H9 (cell line): Measurements from ENCODE around the gene UBIAD1. TPM values are rescaled to one million over a fixed set of nuclear protein-coding genes. Genes with fewer than 3 reads are reported as not detected.

Source experiments
- DNase-seq: peaks from one replicate; pipeline ENCODE4 v3.0.0-alpha.2; 2017
- H2AFZ ChIP-seq: one replicate; pipeline ENCODE4 v1.6.1; 2013; ENCODE audit warnings: mild to moderate bottlenecking, low read length, control low read depth, moderate library complexity
- H2AK5ac ChIP-seq: 2 replicates; pipeline ENCODE4 v1.6.1; 2013; ENCODE audit warnings: low read length, control low read depth, mixed read lengths; ENCODE audit not compliant: insufficient read length
- H2BK120ac ChIP-seq: one replicate; pipeline ENCODE4 v1.6.1; 2013; ENCODE audit warnings: low read depth, mild to moderate bottlenecking, low read length, control low read depth, inconsistent platforms; ENCODE audit not compliant: poor library complexity, severe bottlenecking
- H2BK12ac ChIP-seq: 2 replicates; pipeline ENCODE4 v1.6.1; 2013; ENCODE audit warnings: low read length, control low read depth, mixed read lengths, low read depth; ENCODE audit not compliant: insufficient read length
- H2BK15ac ChIP-seq: 2 replicates; pipeline ENCODE4 v1.6.1; 2013; ENCODE audit warnings: low read depth, low read length, control low read depth
- H2BK20ac ChIP-seq: one replicate; pipeline ENCODE4 v1.6.1; 2013; ENCODE audit warnings: low read depth, mild to moderate bottlenecking, low read length, control low read depth, inconsistent platforms; ENCODE audit not compliant: poor library complexity, severe bottlenecking
- H2BK5ac ChIP-seq: 2 replicates; pipeline ENCODE4 v1.6.1; 2013; ENCODE audit warnings: low read length, control low read depth, mixed read lengths; ENCODE audit not compliant: insufficient read length
- H3K14ac ChIP-seq: 2 replicates; pipeline ENCODE4 v1.6.1; 2013; ENCODE audit warnings: low read length, control low read depth; ENCODE audit not compliant: insufficient read depth
- H3K18ac ChIP-seq: 2 replicates; pipeline ENCODE4 v1.6.1; 2013; ENCODE audit warnings: low read depth, mild to moderate bottlenecking, mixed read lengths, low read length, control low read depth; ENCODE audit not compliant: insufficient read length
- H3K23ac ChIP-seq: 2 replicates; pipeline ENCODE4 v1.6.1; 2013; ENCODE audit warnings: low read length, control low read depth, mixed read lengths, low read depth; ENCODE audit not compliant: insufficient read length
- H3K23me2 ChIP-seq: 2 replicates; pipeline ENCODE4 v1.6.1; 2013; ENCODE audit warnings: low read depth, mild to moderate bottlenecking, mixed read lengths, low read length, control low read depth; ENCODE audit not compliant: insufficient read length, poor library complexity, severe bottlenecking
- H3K27ac ChIP-seq: 2 replicates; pipeline ENCODE4 v1.5.1; 2013; ENCODE audit warnings: low read length, control low read depth, mixed read lengths, low read depth; ENCODE audit not compliant: insufficient read length
- H3K27me3 ChIP-seq: 2 replicates; pipeline ENCODE4 v1.6.1; 2013; ENCODE audit warnings: low read length, control low read depth, inconsistent platforms; ENCODE audit not compliant: insufficient read depth
- H3K4ac ChIP-seq: 2 replicates; pipeline ENCODE4 v1.6.1; 2013; ENCODE audit warnings: low read depth, mild to moderate bottlenecking, control low read depth, inconsistent platforms, low read length, moderate library complexity
- H3K4me1 ChIP-seq: 2 replicates; pipeline ENCODE4 v1.6.1; 2013; ENCODE audit warnings: low read length, control low read depth, inconsistent platforms; ENCODE audit not compliant: insufficient read depth
- H3K4me2 ChIP-seq: 2 replicates; pipeline ENCODE4 v1.6.1; 2013; ENCODE audit warnings: low read length, control low read depth, mixed read lengths; ENCODE audit not compliant: insufficient read length, insufficient read depth
- H3K56ac ChIP-seq: 2 replicates; pipeline ENCODE4 v1.6.1; 2013; ENCODE audit warnings: low read depth, mild to moderate bottlenecking, mixed read lengths, low read length, control low read depth; ENCODE audit not compliant: insufficient read length
- H3K79me1 ChIP-seq: 2 replicates; pipeline ENCODE4 v1.6.1; 2013; ENCODE audit warnings: low read depth, mild to moderate bottlenecking, moderate library complexity, low read length, control low read depth, inconsistent platforms; ENCODE audit not compliant: insufficient read depth, poor library complexity, severe bottlenecking
- H3K79me2 ChIP-seq: 2 replicates; pipeline ENCODE4 v1.6.1; 2013; ENCODE audit warnings: low read length, control low read depth, inconsistent platforms; ENCODE audit not compliant: insufficient read depth
- H3K9ac ChIP-seq: 2 replicates; pipeline ENCODE4 v1.6.1; 2013; ENCODE audit warnings: low read length, control low read depth, mixed read lengths; ENCODE audit not compliant: insufficient read length; ENCODE audit errors: extremely low read depth
- H3K9me3 ChIP-seq: one replicate; pipeline ENCODE4 v1.6.1; 2013; ENCODE audit warnings: low read depth, low read length, inconsistent platforms; ENCODE audit not compliant: control insufficient read depth
- H3T11ph ChIP-seq: one replicate; pipeline ENCODE4 v1.6.1; 2013; ENCODE audit warnings: mild to moderate bottlenecking, low read length, control low read depth, inconsistent platforms
- H4K20me1 ChIP-seq: one replicate; pipeline ENCODE4 v1.6.1; 2013; ENCODE audit not compliant: control insufficient read depth, insufficient read length, insufficient read depth
- H4K5ac ChIP-seq: 2 replicates; pipeline ENCODE4 v1.6.1; 2013; ENCODE audit warnings: low read depth, mild to moderate bottlenecking, mixed read lengths, low read length, control low read depth; ENCODE audit not compliant: insufficient read length
- H4K8ac ChIP-seq: replicated peaks from 2 replicates; pipeline ENCODE4 v1.6.1; 2013; ENCODE audit warnings: low read length, control low read depth, mixed read lengths, low read depth; ENCODE audit not compliant: insufficient read length
- H4K91ac ChIP-seq: 2 replicates; pipeline ENCODE4 v1.6.1; 2013; ENCODE audit warnings: low read depth, mild to moderate bottlenecking, moderate library complexity, mixed read lengths, low read length, control low read depth; ENCODE audit not compliant: insufficient read length
- H3K27ac Mint-ChIP-seq, 3 experiments: 2 replicates in 2 of 3; 3 replicates in 1 of 3; pipeline ENCODE4 v1.8.0; 2020 to 2021; ENCODE audit warnings: mixed read lengths in 3 of 3, mild to moderate bottlenecking in 1 of 3, moderate library complexity in 1 of 3
- H3K27me3 Mint-ChIP-seq: 2 replicates; pipeline ENCODE4 v1.8.0; 2021; ENCODE audit warnings: low read depth, mild to moderate bottlenecking, moderate library complexity, mixed read lengths
- H3K36me3 Mint-ChIP-seq, 3 experiments: 2 replicates in 2 of 3; 3 replicates in 1 of 3; pipeline ENCODE4 v1.8.0; 2020 to 2021; ENCODE audit warnings: low read depth in 3 of 3, mixed read lengths in 3 of 3; ENCODE audit not compliant: insufficient read depth in 1 of 3
- H3K4me1 Mint-ChIP-seq, 2 experiments: 2 replicates each; pipeline ENCODE4 v1.8.0; 2020; ENCODE audit warnings: mixed read lengths in 2 of 2
- H3K4me3 Mint-ChIP-seq, 2 experiments: 2 replicates in 1 of 2; 3 replicates in 1 of 2; pipeline ENCODE4 v1.8.0; 2020 to 2021; ENCODE audit warnings: mild to moderate bottlenecking in 2 of 2, mixed read lengths in 2 of 2, moderate library complexity in 1 of 2
- H3K9me3 Mint-ChIP-seq, 2 experiments: 2 replicates in 1 of 2; 3 replicates in 1 of 2; pipeline ENCODE4 v1.8.0; 2020; ENCODE audit warnings: mild to moderate bottlenecking in 2 of 2, mixed read lengths in 2 of 2, moderate library complexity in 1 of 2
- CTCF ChIP-seq: fragments of 200-600 bp; sonication (generic); conservative IDR thresholded peaks from 3 replicates; pipeline ENCODE4 v1.8.0; 2021; ENCODE audit warnings: antibody characterized with exemption, mild to moderate bottlenecking
- WGBS: extraction: QIAGEN DNeasy Blood & Tissue Kit; methylation state at CpG from one replicate; pipeline ENCODE4 v1.1.7; 2013; ENCODE audit warnings: missing lambda C conversion rate, low lambda C conversion rate, mixed read lengths; ENCODE audit not compliant: insufficient read length; ENCODE audit errors: extremely low coverage; 5-methylcytosine and 5-hydroxymethylcytosine counted together
- total RNA-seq: library from RNA; stranded (reverse); gene quantifications from 2 replicates; pipeline ENCODE4 v1.2.1, GENCODE V29; 2021

UBIAD1 gene
- total RNA-seq, 1 experiment from 2014 or later: 30.2 TPM

- Histone ChIP-seq H3K18ac (no peak overlapping the region), H3K4ac (no peak overlapping the region), H3K9ac (no peak overlapping the region), H3T11ph (no peak overlapping the region), H3K9me3 (no peaks in the 10 kb centered on the region), H3K27me3 (no peaks in the 10 kb centered on the region), H3K27ac (no peak overlapping the region), H3K4me1 (no peaks in the 10 kb centered on the region), H4K91ac (no peak overlapping the region), H2BK20ac (no peak overlapping the region), H2BK12ac (no peak overlapping the region), H2BK15ac (no peak overlapping the region), H3K79me1 (no peaks in the 10 kb centered on the region), H3K4me2 (no peak overlapping the region), H2AK5ac (no peak overlapping the region), H3K23me2 (no peaks in the 10 kb centered on the region), H2BK5ac (no peak overlapping the region), H3K79me2 (no peaks in the 10 kb centered on the region), H4K5ac (no peak overlapping the region), H3K14ac (no peak overlapping the region), H2AFZ (no peak overlapping the region), H4K8ac (no peak overlapping the region), H4K20me1 (no peaks in the 10 kb centered on the region), H3K56ac (no peak overlapping the region), H3K23ac (no peak overlapping the region), H2BK120ac (no peak overlapping the region)
- no CpG with 5 or more reads among the region's 4 CpGs for WGBS
- no peak overlapping the region for H3K27ac Mint-ChIP-seq
- DNase-seq: no peak
- no peaks in the 10 kb centered on the region for H3K27me3 Mint-ChIP-seq
- TF ChIP-seq CTCF: no peak
- H3K36me3 Mint-ChIP-seq: no peaks in the 10 kb centered on the region
- H3K4me3 Mint-ChIP-seq: no peak overlapping the region
- no peaks in the 10 kb centered on the region for H3K9me3 Mint-ChIP-seq
- H3K4me1 Mint-ChIP-seq: peaks cover 8 to 23% of the 10 kb centered on the region in 2 experiments
These were observed 57.4 kb downstream of the UBIAD1 start for GRCh38 chr1:11330411-11330810.
